HepG2 (cell line): ENCODE measurements around the gene NPDC1. TPM values are rescaled to one million over a fixed set of nuclear protein-coding genes. Genes with fewer than 3 reads are reported as not detected.

Experiments
- ATAC-seq: fragments of 200-7000 bp; cut with Tn5 transposase; 3 replicates; pipeline ENCODE4 v1.9.1; 2020; ENCODE audit warnings: mild to moderate bottlenecking, moderate library complexity
- BruUV-seq: library from RNA; stranded (reverse); fragments of 400-500 nt; replicated peaks from 2 replicates; lab custom pipeline; 2021; lab: Mats Ljungman, UMichigan
- CTCF ChIA-PET: fragments of 300-600 bp; formaldehyde crosslinking; extraction: SDS; loops from one replicate; lab custom pipeline; 2021; ENCODE audit warnings: low total read pairs, inconsistent platforms, low intra/inter-chr PET ratio; lab: Yijun Ruan, JAX
- POLR2A ChIA-PET: fragments of 350-600 bp; sonication (Branson Sonifier 250); formaldehyde crosslinking; loops from one replicate; lab custom pipeline; 2020; ENCODE audit warnings: antibody characterized with exemption, inconsistent platforms; lab: Yijun Ruan, JAX
- DNase-seq: peaks from one replicate; pipeline ENCODE4 v3.0.0-alpha.2; 2015; ENCODE audit warnings: low spot score
- FAIRE-seq: peaks from 3 replicates; lab custom pipeline; 2011; peaks lifted over from hg19 to GRCh38; lab: Jason Lieb, UNC
- H2AFZ ChIP-seq: one replicate; pipeline ENCODE4 v1.6.1; 2011; ENCODE audit warnings: low read length, inconsistent platforms
- H3K27ac ChIP-seq: fragments of 300-600 bp; 3 replicates; pipeline ENCODE4 v1.8.0; 2011; ENCODE audit warnings: mixed run types, mild to moderate bottlenecking, mixed read lengths, low read length, inconsistent platforms; ENCODE audit not compliant: insufficient read depth; ENCODE audit errors: extremely low read length
- H3K27me3 ChIP-seq, 2 experiments: fragments of 200-600 bp in 1 of 2; 2 replicates in 1 of 2; 3 replicates in 1 of 2; pipeline versions ENCODE4 v1.6.0 to v1.8.0; 2011; ENCODE audit warnings: low read length in 2 of 2, mild to moderate bottlenecking in 2 of 2, moderate library complexity in 2 of 2, inconsistent platforms in 1 of 2; ENCODE audit not compliant: insufficient read depth in 2 of 2, control insufficient read depth in 1 of 2
- H3K36me3 ChIP-seq, 2 experiments: fragments of 200-600 bp in 1 of 2; replicated peaks in 1 of 2; 2 replicates in 1 of 2; 3 replicates in 1 of 2; pipeline versions ENCODE4 v1.5.1 to v1.8.0; 2011; ENCODE audit warnings: low read length in 2 of 2, inconsistent platforms in 1 of 2; ENCODE audit not compliant: insufficient read depth in 2 of 2, control insufficient read depth in 1 of 2
- H3K4me1 ChIP-seq: 2 replicates; pipeline ENCODE4 v1.5.1; 2012; ENCODE audit warnings: low read length, inconsistent platforms; ENCODE audit not compliant: insufficient read depth
- H3K4me2 ChIP-seq: 2 replicates; pipeline ENCODE4 v1.6.0; 2011; ENCODE audit warnings: low read depth, low read length, inconsistent platforms
- H3K4me3 ChIP-seq, 3 experiments: fragments of 200-600 bp in 1 of 3; sonication (generic), shearing (Covaris generic) in 1 of 3; replicated peaks in 1 of 3; 2 replicates each; pipeline ENCODE4 v1.5.1; 2011 to 2016; ENCODE audit warnings: low read length in 3 of 3, inconsistent platforms in 2 of 3, low read depth in 2 of 3, mild to moderate bottlenecking in 2 of 3, control low read depth in 1 of 3, mixed read lengths in 1 of 3; ENCODE audit not compliant: insufficient read depth in 1 of 3
- H3K79me2 ChIP-seq: one replicate; pipeline ENCODE4 v1.6.1; 2011; ENCODE audit warnings: low read length, inconsistent platforms; ENCODE audit not compliant: insufficient read depth
- H3K9ac ChIP-seq: 2 replicates; pipeline ENCODE4 v1.6.0; 2011; ENCODE audit warnings: mild to moderate bottlenecking, low read depth, low read length, inconsistent platforms; ENCODE audit not compliant: insufficient read depth
- H3K9me3 ChIP-seq: 2 replicates; pipeline ENCODE4 v1.5.1; 2012; ENCODE audit warnings: mild to moderate bottlenecking, low read length
- H4K20me1 ChIP-seq: 2 replicates; pipeline ENCODE4 v1.6.0; 2011; ENCODE audit warnings: inconsistent platforms, mild to moderate bottlenecking, low read length, moderate library complexity; ENCODE audit not compliant: insufficient read depth
- ARNT2 ChIP-seq: sonication (generic); formaldehyde crosslinking; IDR thresholded peaks from 2 replicates; pipeline ENCODE4 v1.8.0; 2022; ENCODE audit warnings: mild to moderate bottlenecking, low read depth, missing genetic modification reagents, moderate library complexity
- CEBPB ChIP-seq: IDR thresholded peaks from 2 replicates; pipeline ENCODE4 v1.6.1; 2011; ENCODE audit warnings: low read depth, low read length, improper control_type of control experiment, borderline replicate concordance
- CEBPG ChIP-seq: IDR thresholded peaks from 2 replicates; pipeline ENCODE4 v1.6.1; 2016
- CENPX ChIP-seq: sonication (generic); formaldehyde crosslinking; IDR thresholded peaks from 2 replicates; pipeline ENCODE4 v1.9.0; 2021; ENCODE audit warnings: mild to moderate bottlenecking, missing genetic modification reagents, moderate library complexity
- EED ChIP-seq: sonication (generic); formaldehyde crosslinking; IDR thresholded peaks from 2 replicates; pipeline ENCODE4 v1.5.0; 2020; ENCODE audit warnings: mild to moderate bottlenecking, missing genetic modification reagents
- GPBP1L1 ChIP-seq: sonication (generic); formaldehyde crosslinking; IDR thresholded peaks from 2 replicates; pipeline ENCODE4 v1.5.0; 2020; ENCODE audit warnings: mild to moderate bottlenecking, missing genetic modification reagents
- MEF2D ChIP-seq: sonication (generic); formaldehyde crosslinking; IDR thresholded peaks from 2 replicates; pipeline ENCODE4 v1.5.1; 2020; ENCODE audit warnings: mild to moderate bottlenecking, missing genetic modification reagents
- SPEN ChIP-seq: sonication (generic); formaldehyde crosslinking; IDR thresholded peaks from 2 replicates; pipeline ENCODE4 v1.5.1; 2020; ENCODE audit warnings: low read depth, mild to moderate bottlenecking, missing genetic modification reagents
- ZNF660 ChIP-seq: sonication (generic); formaldehyde crosslinking; IDR thresholded peaks from 2 replicates; pipeline ENCODE4 v1.5.1; 2020; ENCODE audit warnings: mild to moderate bottlenecking, low read depth, missing genetic modification reagents, borderline replicate concordance
- ZNF672 ChIP-seq: sonication (generic); formaldehyde crosslinking; IDR thresholded peaks from 2 replicates; pipeline ENCODE4 v1.8.1; 2022; ENCODE audit warnings: missing genetic modification reagents
- ZNF768 ChIP-seq: sonication (generic); formaldehyde crosslinking; IDR thresholded peaks from 2 replicates; pipeline ENCODE4 v1.4.0; 2020; ENCODE audit warnings: missing genetic modification reagents
- WGBS: methylation state at CpG from one replicate; pipeline ENCODE4 v1.1.6; 2017; ENCODE audit warnings: low lambda C conversion rate; 5-methylcytosine and 5-hydroxymethylcytosine counted together
- in situ Hi-C: cut with HindIII; loops from 2 replicates; pipeline ENCODE4 v1.10.0; 2017; ENCODE audit warnings: low pct_unique_long_range_greater_than_20kb; ENCODE audit not compliant: extremely low pct_ligation_motif_present
- intact Hi-C: fragments of 100-400 bp; cut with micrococcal nuclease; formaldehyde crosslinking; loops from one replicate; pipeline ENCODE4 v1.10.0; 2022; ENCODE audit not compliant: unreplicated experiment
- polyA plus RNA-seq, 8 experiments: library from polyadenylated mRNA; depleted of rRNA in 3 of 8; stranded (reverse) in 7 of 8; unstranded in 1 of 8; fragments of >200 nt; fragmentation: Illumina TruSeq in 4 of 8; extraction: Trizol in 4 of 8; gene quantifications; 2 replicates each; pipeline versions ENCODE4 v1.2.1 to v1.2.3, GENCODE V29; 2011 to 2016; ENCODE audit warnings: low read depth in 4 of 8, missing spikeins in 1 of 8, mixed read lengths in 1 of 8; ENCODE audit not compliant: insufficient read depth in 1 of 8
- total RNA-seq, 5 experiments: library from RNA; depleted of rRNA; stranded (reverse); fragments of >200 nt; fragmentation: Illumina TruSeq; extraction: Trizol; gene quantifications; 2 replicates each; pipeline ENCODE4 v1.2.3, GENCODE V29; 2016; ENCODE audit warnings: low read depth in 1 of 5
- TF ChIP-seq, protein P1 (sequence below): sonication (generic); formaldehyde crosslinking; conservative IDR thresholded peaks from 2 replicates; pipeline ENCODE4 v1.8.0; 2022; ENCODE audit warnings: mild to moderate bottlenecking, moderate library complexity, missing genetic modification reagents

The NPDC1 gene
- total and polyA plus RNA-seq, 2 of the 13 experiments (the other 11 are each of a cell fraction or from before 2014, with no cell fraction given): 0.84 to 5.4 TPM

DNA sequence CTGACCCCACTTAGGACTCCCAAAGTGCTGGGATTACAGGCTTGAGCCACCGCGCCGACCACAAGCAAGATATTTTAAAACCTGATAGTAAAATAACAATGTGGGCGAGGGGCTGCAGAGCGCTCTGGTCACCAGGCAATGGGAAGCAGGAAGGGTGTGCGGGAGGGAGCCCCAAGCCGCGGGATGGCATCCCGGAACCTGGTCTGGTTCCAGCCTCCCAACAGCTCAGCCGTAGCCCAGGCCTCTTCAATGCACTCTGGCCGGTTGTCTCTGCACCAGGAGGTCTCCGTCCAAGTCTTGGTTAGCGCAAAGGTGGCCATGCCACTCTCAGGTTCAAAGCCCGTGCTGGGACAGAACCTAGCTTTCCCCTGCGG is 30.6 kb upstream of the NPDC1 start (continued):
- TF ChIP-seq EED (CRISPR knock-in tag): 0 out of 2 replicates have a peak, but pooled peaks have one; percentile 50
- 0 out of 2 replicates have a peak, but pooled peaks have one; percentile 15 for TF ChIP-seq ARNT2
- TF ChIP-seq SPEN (CRISPR knock-in tag): peak; percentile 17; the same call in 1 of the 2 replicates
- no peak for TF ChIP-seq ZNF768 (CRISPR knock-in tag)
- TF ChIP-seq MEF2D: 0 out of 2 replicates have a peak, but pooled peaks have one; percentile 22

- Histone ChIP-seq H3K79me2 (no peaks in the 10 kb centered on the region), H3K9me3 (no peaks in the 10 kb centered on the region), H3K27me3 (no peaks in the 10 kb centered on the region), H4K20me1 (no peaks in the 10 kb centered on the region), H3K9ac (no peak overlapping the region), H3K36me3 (peaks cover 3 to 5% of the 10 kb centered on the region in 2 experiments; a peak in 3 of 5 replicates), H3K27ac (no peak overlapping the region), H2AFZ (no peak overlapping the region), H3K4me3 (no peak overlapping the region), H3K4me2 (no peak overlapping the region), H3K4me1 (peaks cover 52% of the 10 kb centered on the region)
- intact Hi-C loops (no loop called here), in situ Hi-C loops (no loop called here)
- POLR2A ChIA-PET: interaction anchor here (2.9 kb wide), 1 partner anchor 11 kb away, joined by 30 read pairs; the partner anchor contains the start of gene MAN1B1
- FAIRE-seq: no peak
- no peak for ATAC-seq
- TF ChIP-seq CENPX (CRISPR knock-in tag) (no peak), CEBPG (0 out of 2 replicates have a peak, but pooled peaks have one; percentile 7), GPBP1L1 (no peak), ZNF660 (no peak), ZNF672 (CRISPR knock-in tag) (no peak), CEBPB (peak; percentile 71; the same call in 1 of the 2 replicates)
- TF ChIP-seq, protein P1, sequence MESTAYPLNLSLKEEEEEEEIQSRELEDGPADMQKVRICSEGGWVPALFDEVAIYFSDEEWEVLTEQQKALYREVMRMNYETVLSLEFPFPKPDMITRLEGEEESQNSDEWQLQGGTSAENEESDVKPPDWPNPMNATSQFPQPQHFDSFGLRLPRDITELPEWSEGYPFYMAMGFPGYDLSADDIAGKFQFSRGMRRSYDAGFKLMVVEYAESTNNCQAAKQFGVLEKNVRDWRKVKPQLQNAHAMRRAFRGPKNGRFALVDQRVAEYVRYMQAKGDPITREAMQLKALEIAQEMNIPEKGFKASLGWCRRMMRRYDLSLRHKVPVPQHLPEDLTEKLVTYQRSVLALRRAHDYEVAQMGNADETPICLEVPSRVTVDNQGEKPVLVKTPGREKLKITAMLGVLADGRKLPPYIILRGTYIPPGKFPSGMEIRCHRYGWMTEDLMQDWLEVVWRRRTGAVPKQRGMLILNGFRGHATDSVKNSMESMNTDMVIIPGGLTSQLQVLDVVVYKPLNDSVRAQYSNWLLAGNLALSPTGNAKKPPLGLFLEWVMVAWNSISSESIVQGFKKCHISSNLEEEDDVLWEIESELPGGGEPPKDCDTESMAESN (CRISPR knock-in tag): no peak
- CTCF ChIA-PET: no interaction called here
- 73% methylated on average over 12 of the region's 12 CpGs for WGBS
- no TSS peak for BruUV-seq
- DNase-seq: no peak
These were observed 29.3 kb upstream of the NPDC1 start for GRCh38 chr9:137075275-137075775.
